Endothelial cell of umbilical vein (primary cell): ENCODE results near the gene MYO1G. TPM values are rescaled to one million over a fixed set of nuclear protein-coding genes. Genes with fewer than 3 reads are reported as not detected.

Source experiments
- BruUV-seq: library from RNA; stranded (reverse); fragments of 400-500 nt; replicated peaks from 2 replicates; lab custom pipeline; 2021; lab: Mats Ljungman, UMichigan
- CTCF ChIA-PET: fragments of 300-600, 350-600 bp; sonication (Branson Sonifier 250); formaldehyde crosslinking; loops from one replicate; lab custom pipeline; 2021; ENCODE audit warnings: antibody characterized with exemption, inconsistent platforms; lab: Charles Lee
- POLR2A ChIA-PET: fragments of 300-600, 350-600 bp; sonication (Branson Sonifier 250); formaldehyde crosslinking; loops from one replicate; lab custom pipeline; 2021; ENCODE audit warnings: antibody characterized with exemption, inconsistent platforms; lab: Charles Lee
- DNase-seq: peaks from one replicate; pipeline ENCODE4 v3.0.0-alpha.2; 2011; ENCODE audit warnings: low read depth, low spot score
- FAIRE-seq: peaks from 2 replicates; lab custom pipeline; 2011; peaks lifted over from hg19 to GRCh38; lab: Jason Lieb, UNC
- H2AFZ ChIP-seq: 2 replicates; pipeline ENCODE4 v1.6.0; 2012; ENCODE audit warnings: low read depth, low read length, control low read depth, inconsistent platforms
- H3K27ac ChIP-seq: 2 replicates; pipeline ENCODE4 v1.5.1; 2011; ENCODE audit warnings: low read depth, mild to moderate bottlenecking, control low read depth, low read length, moderate library complexity; ENCODE audit not compliant: insufficient read depth
- H3K27me3 ChIP-seq, 2 experiments: 2 replicates each; pipeline versions ENCODE4 v1.6.0 to v1.6.1; 2011; ENCODE audit warnings: low read length in 2 of 2, mixed read lengths in 1 of 2; ENCODE audit not compliant: control insufficient read depth in 2 of 2, insufficient read depth in 2 of 2
- H3K36me3 ChIP-seq, 2 experiments: 2 replicates in 1 of 2; 3 replicates in 1 of 2; pipeline ENCODE4 v1.5.1; 2011; ENCODE audit warnings: low read length in 2 of 2, mild to moderate bottlenecking in 1 of 2, moderate library complexity in 1 of 2; ENCODE audit not compliant: control insufficient read depth in 2 of 2, insufficient read depth in 2 of 2; ENCODE audit errors: extremely low read depth in 1 of 2
- H3K4me1 ChIP-seq: 3 replicates; pipeline ENCODE4 v1.5.1; 2011; ENCODE audit warnings: mild to moderate bottlenecking, low read length; ENCODE audit not compliant: control insufficient read depth, insufficient read depth; ENCODE audit errors: extremely low read depth
- H3K4me2 ChIP-seq: 2 replicates; pipeline ENCODE4 v1.6.1; 2011; ENCODE audit warnings: low read length, control low read depth, mixed read lengths; ENCODE audit not compliant: insufficient read depth
- H3K4me3 ChIP-seq, 3 experiments: fragments of 200-600 bp in 1 of 3; sonication (generic), shearing (Covaris generic) in 1 of 3; replicated peaks in 1 of 3; 2 replicates each; pipeline ENCODE4 v1.5.1; 2011 to 2016; ENCODE audit warnings: control low read depth in 3 of 3, low read length in 3 of 3, mild to moderate bottlenecking in 2 of 3, inconsistent platforms in 1 of 3, low read depth in 1 of 3, moderate library complexity in 1 of 3; ENCODE audit not compliant: insufficient read depth in 1 of 3
- H3K79me2 ChIP-seq: 2 replicates; pipeline ENCODE4 v1.6.0; 2012; ENCODE audit warnings: low read length, inconsistent platforms; ENCODE audit not compliant: control insufficient read depth, insufficient read depth
- H3K9ac ChIP-seq: replicated peaks from 2 replicates; pipeline ENCODE3; 2011; ENCODE audit warnings: low read length, control low read depth; ENCODE audit not compliant: insufficient read depth; ENCODE audit errors: extremely low read depth
- H3K9me1 ChIP-seq: replicated peaks from 3 replicates; pipeline ENCODE4 v1.6.0; 2011; ENCODE audit warnings: mild to moderate bottlenecking, low read length; ENCODE audit not compliant: control insufficient read depth, insufficient read depth; ENCODE audit errors: extremely low read depth
- H3K9me3 ChIP-seq: replicated peaks from 2 replicates; pipeline ENCODE4 v1.5.1; 2012; ENCODE audit warnings: low read length, inconsistent platforms; ENCODE audit not compliant: control insufficient read depth, insufficient read depth
- H4K20me1 ChIP-seq: replicated peaks from 2 replicates; pipeline ENCODE3; 2011; ENCODE audit warnings: mild to moderate bottlenecking, low read length; ENCODE audit not compliant: control insufficient read depth, insufficient read depth; ENCODE audit errors: extremely low read depth
- CTCF ChIP-seq, 2 donors: IDR thresholded peaks; 1 replicate in 1 of 2; 2 replicates in 1 of 2; pipeline ENCODE4 v1.5.1; 2011; ENCODE audit warnings: low read length in 2 of 2, mild to moderate bottlenecking in 2 of 2, moderate library complexity in 2 of 2, control low read depth in 1 of 2, inconsistent platforms in 1 of 2, low read depth in 1 of 2; ENCODE audit not compliant: insufficient read depth in 1 of 2; ENCODE audit errors: extremely low read depth in 1 of 2
- EZH2 ChIP-seq: IDR thresholded peaks from 2 replicates; pipeline ENCODE4 v1.6.1; 2012; ENCODE audit warnings: borderline replicate concordance, low read depth, mild to moderate bottlenecking, moderate library complexity, low read length, inconsistent platforms; ENCODE audit not compliant: severe bottlenecking
- FOS ChIP-seq: IDR thresholded peaks from 2 replicates; pipeline ENCODE4 v1.6.1; 2011; ENCODE audit warnings: mild to moderate bottlenecking, low read length, moderate library complexity, borderline replicate concordance; ENCODE audit not compliant: insufficient read depth
- GATA2 ChIP-seq: IDR thresholded peaks from 2 replicates; pipeline ENCODE4 v1.7.0; 2011; ENCODE audit warnings: low read depth, mild to moderate bottlenecking, moderate library complexity, mixed read lengths, low read length; ENCODE audit not compliant: insufficient read length, insufficient read depth
- JUN ChIP-seq: IDR thresholded peaks from 2 replicates; pipeline ENCODE4 v1.6.1; 2011; ENCODE audit warnings: borderline replicate concordance, low read depth; ENCODE audit not compliant: insufficient read length, insufficient read depth
- MAX ChIP-seq: IDR thresholded peaks from 2 replicates; pipeline ENCODE4 v1.6.1; 2011; ENCODE audit not compliant: insufficient read depth, insufficient read length
- MYC ChIP-seq: IDR thresholded peaks from one replicate; pipeline ENCODE4 v1.6.1; 2011; ENCODE audit warnings: mild to moderate bottlenecking, low read depth, low read length
- POLR2A ChIP-seq: IDR thresholded peaks from 2 replicates; pipeline ENCODE4 v1.6.1; 2012; ENCODE audit warnings: low read depth, mild to moderate bottlenecking, control low read depth, low read length
- POLR2AphosphoS5 ChIP-seq: IDR thresholded peaks from 2 replicates; pipeline ENCODE4 v1.6.1; 2012; ENCODE audit warnings: low read depth, mild to moderate bottlenecking, control low read depth, low read length, moderate library complexity; ENCODE audit not compliant: insufficient read depth
- dilution Hi-C: fragments of 300-500 bp; cut with MboI; formaldehyde crosslinking; loops from one replicate; pipeline ENCODE4 v1.15.0; 2019; ENCODE audit warnings: low sequenced_read_pairs; ENCODE audit not compliant: extremely low pct_ligation_motif_present
- intact Hi-C: fragments of 100-400 bp; cut with micrococcal nuclease; formaldehyde crosslinking; loops from one replicate; pipeline ENCODE4 v1.10.0; 2022
- polyA plus RNA-seq, 4 experiments: library from polyadenylated mRNA; depleted of rRNA in 3 of 4; stranded (reverse) in 3 of 4; unstranded in 1 of 4; fragments of >200 nt; gene quantifications; 2 replicates each; pipeline versions ENCODE4 v1.2.1 to v1.2.3, GENCODE V29; 2011 to 2012; ENCODE audit warnings: missing spikeins in 1 of 4
- total RNA-seq: library from RNA; stranded (reverse); gene quantifications from 2 replicates; pipeline ENCODE4 v1.2.3, GENCODE V29; 2021

MYO1G gene
- total and polyA plus RNA-seq, 2 donors (not counting 3 experiments of a cell fraction or from before 2014, with no cell fraction given): 0.11 TPM; not detected in 1

GRCh38 chr7:44959433-44959951 is 19.3 kb downstream of the MYO1G start:
- Histone ChIP-seq H3K4me1 (peaks cover 3% of the 10 kb centered on the region), H3K4me2 (no peak overlapping the region), H3K79me2 (no peaks in the 10 kb centered on the region), H3K9ac (no peak overlapping the region), H3K9me1 (no peaks in the 10 kb centered on the region), H3K9me3 (no peaks in the 10 kb centered on the region), H3K27ac (no peak overlapping the region), H3K4me3 (no peak overlapping the region), H2AFZ (no peak overlapping the region), H3K36me3 (no peaks in the 10 kb centered on the region), H3K27me3 (peaks cover 2 to 4% of the 10 kb centered on the region in 2 experiments), H4K20me1 (no peaks in the 10 kb centered on the region)
- CTCF ChIA-PET: interaction anchor here (0.8 kb wide), 1 partner anchor 14 kb away, joined by 3 read pairs; no protein-coding TSS in a partner anchor
- BruUV-seq: no TSS peak
- FAIRE-seq (no peak), DNase-seq (no peak)
- TF ChIP-seq GATA2: no peak
- no peak for TF ChIP-seq MYC
- TF ChIP-seq FOS: no peak
- no peak for TF ChIP-seq JUN
- no peak for TF ChIP-seq CTCF (IDR thresholded peaks at IDR 0.05; ENCODE audit: extremely low read depth in 1 of 2, insufficient read depth in 1 of 2, low read depth in 1 of 2, low read length in 2 of 2)
- no peak for TF ChIP-seq MAX
- TF ChIP-seq POLR2AphosphoS5: no peak
- TF ChIP-seq POLR2A: no peak
- TF ChIP-seq EZH2: no peak
- dilution Hi-C loops: no loop called here
- POLR2A ChIA-PET: no interaction called here
- intact Hi-C loops: no loop called here
